Neural progenitor cell (in vitro differentiated cells): ENCODE results near the gene PRLR.

Experiments
- EZH2 ChIP-seq: fragments of 200-600 bp; sonication (generic); IDR thresholded peaks from 2 replicates; pipeline ENCODE4 v1.6.1; 2017; ENCODE audit warnings: antibody characterized with exemption, mild to moderate bottlenecking, moderate library complexity
- EZH2phosphoT487 ChIP-seq: fragments of 200-600 bp; sonication (generic); IDR thresholded peaks from 2 replicates; pipeline ENCODE4 v1.6.1; 2017; ENCODE audit warnings: antibody characterized with exemption
- TF ChIP-seq, protein P1 (sequence below): fragments of 200-600 bp; sonication (generic); IDR thresholded peaks from 2 replicates; pipeline ENCODE4 v1.5.1; 2017; ENCODE audit warnings: antibody characterized with exemption, mild to moderate bottlenecking

DNA sequence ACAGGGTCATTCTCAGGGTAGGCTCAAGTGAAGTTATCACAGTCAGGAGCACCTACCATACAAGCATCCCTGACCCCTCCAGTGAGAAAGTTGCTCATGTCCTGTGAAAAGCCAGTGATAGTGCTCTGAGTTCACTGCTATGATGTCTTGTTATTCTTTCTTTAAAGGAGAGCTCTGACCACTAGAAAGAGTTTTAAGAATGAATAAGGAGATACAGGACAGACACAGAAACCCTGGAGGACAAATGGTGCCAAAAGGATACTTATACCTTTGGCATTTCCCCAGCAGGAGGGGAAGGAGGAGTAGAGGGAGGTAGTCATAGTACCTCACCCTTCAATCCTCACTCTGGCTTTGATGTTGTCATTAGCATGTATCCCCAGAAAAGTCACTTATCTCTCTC lies 98.6 kb downstream of the PRLR start:
- TF ChIP-seq, protein P1, sequence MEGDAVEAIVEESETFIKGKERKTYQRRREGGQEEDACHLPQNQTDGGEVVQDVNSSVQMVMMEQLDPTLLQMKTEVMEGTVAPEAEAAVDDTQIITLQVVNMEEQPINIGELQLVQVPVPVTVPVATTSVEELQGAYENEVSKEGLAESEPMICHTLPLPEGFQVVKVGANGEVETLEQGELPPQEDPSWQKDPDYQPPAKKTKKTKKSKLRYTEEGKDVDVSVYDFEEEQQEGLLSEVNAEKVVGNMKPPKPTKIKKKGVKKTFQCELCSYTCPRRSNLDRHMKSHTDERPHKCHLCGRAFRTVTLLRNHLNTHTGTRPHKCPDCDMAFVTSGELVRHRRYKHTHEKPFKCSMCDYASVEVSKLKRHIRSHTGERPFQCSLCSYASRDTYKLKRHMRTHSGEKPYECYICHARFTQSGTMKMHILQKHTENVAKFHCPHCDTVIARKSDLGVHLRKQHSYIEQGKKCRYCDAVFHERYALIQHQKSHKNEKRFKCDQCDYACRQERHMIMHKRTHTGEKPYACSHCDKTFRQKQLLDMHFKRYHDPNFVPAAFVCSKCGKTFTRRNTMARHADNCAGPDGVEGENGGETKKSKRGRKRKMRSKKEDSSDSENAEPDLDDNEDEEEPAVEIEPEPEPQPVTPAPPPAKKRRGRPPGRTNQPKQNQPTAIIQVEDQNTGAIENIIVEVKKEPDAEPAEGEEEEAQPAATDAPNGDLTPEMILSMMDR = no peak
- TF ChIP-seq EZH2 (no peak), EZH2phosphoT487 (no peak)
